Vagina (tissue), 2 donors: ENCODE data around the gene LHFPL4.

Experiments
- CTCF ChIP-seq, 3 experiments: fragments of 450-650 bp in 2 of 3; fragments of 200-600 bp in 1 of 3; sonication (generic) in 1 of 3; IDR thresholded peaks; one replicate each; pipeline ENCODE4 v1.5.1; 2017 to 2019; ENCODE audit warnings: antibody characterized with exemption in 3 of 3, mild to moderate bottlenecking in 2 of 3, moderate library complexity in 2 of 3
- POLR2A ChIP-seq, 2 donors: fragments of 450-650 bp; IDR thresholded peaks; one replicate each; pipeline ENCODE4 v1.6.1; 2017; ENCODE audit warnings: antibody characterized with exemption in 2 of 2, mild to moderate bottlenecking in 2 of 2, moderate library complexity in 2 of 2

- TF ChIP-seq CTCF (IDR thresholded peaks at IDR 0.05) = no peak
- TF ChIP-seq POLR2A (IDR thresholded peaks at IDR 0.05) = no peak
Measured at GRCh38 chr3:9468460-9468859, 85.2 kb downstream of the LHFPL4 start.
